Effector memory CD8-positive, alpha-beta T cell (primary cell): ENCODE data around the gene UBA6.
"Not testable (repeated sequence)": the region's sequence is repeated elsewhere in the genome, so short reads cannot be mapped to it uniquely, and the experiment has no call there.

Source experiments
- ATAC-seq: fragments of 150-1000 bp; cut with Tn5 transposase; replicated peaks from 2 replicates; pipeline ENCODE4 v1.10.0; 2021; ENCODE audit warnings: mild to moderate bottlenecking, moderate library complexity
- DNase-seq, 3 experiments: peaks; one replicate each; pipeline ENCODE4 v3.0.0; 2021
- H3K27ac Mint-ChIP-seq, 2 donors: one replicate each; pipeline ENCODE4 v1.8.0; 2022; ENCODE audit warnings: mild to moderate bottlenecking in 2 of 2, mixed read lengths in 2 of 2, moderate library complexity in 2 of 2
- H3K27me3 Mint-ChIP-seq, 2 donors: one replicate each; pipeline ENCODE4 v1.8.0; 2022; ENCODE audit warnings: mixed read lengths in 2 of 2
- H3K36me3 Mint-ChIP-seq: one replicate; pipeline ENCODE4 v1.8.0; 2022; ENCODE audit warnings: mild to moderate bottlenecking, moderate library complexity, mixed read lengths; ENCODE audit not compliant: insufficient read depth
- H3K4me1 Mint-ChIP-seq, 2 donors: one replicate each; pipeline ENCODE4 v1.8.0; 2022; ENCODE audit warnings: low read depth in 2 of 2, mixed read lengths in 2 of 2
- H3K4me3 Mint-ChIP-seq, 2 donors: one replicate each; pipeline ENCODE4 v1.8.0; 2022; ENCODE audit warnings: mild to moderate bottlenecking in 2 of 2, mixed read lengths in 2 of 2, moderate library complexity in 2 of 2
- H3K9me3 Mint-ChIP-seq, 2 donors: one replicate each; pipeline ENCODE4 v1.8.0; 2022; ENCODE audit warnings: mixed read lengths in 2 of 2

Gene UBA6

DNA sequence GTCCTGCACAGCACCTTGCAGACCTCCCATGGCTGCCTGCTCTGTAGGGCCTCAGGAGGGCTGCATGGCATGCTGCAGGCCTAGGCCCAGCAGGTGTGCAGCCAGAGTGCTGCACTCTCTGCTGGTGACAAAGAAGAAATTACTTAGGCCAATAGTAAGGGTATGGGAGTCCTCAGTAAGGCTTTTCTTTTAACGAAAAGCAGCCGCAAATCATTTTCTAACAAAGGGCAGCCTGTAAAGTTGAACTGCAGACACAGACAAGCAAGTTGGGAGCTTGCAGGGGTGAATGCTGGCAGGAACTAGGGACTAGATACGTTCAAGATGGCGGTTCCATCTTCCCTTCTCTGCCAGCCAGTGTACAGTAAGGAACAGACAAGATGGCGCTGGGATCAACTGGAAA, 22.4 kb upstream of the UBA6 start:
- peaks cover 0 to 3% of the 10 kb centered on the region in 2 donors for H3K9me3 Mint-ChIP-seq
- no peak overlapping the region for H3K4me3 Mint-ChIP-seq
- H3K4me1 Mint-ChIP-seq, result peaks cover 0 to 3% of the 10 kb centered on the region in 2 donors
- no peak overlapping the region for H3K27ac Mint-ChIP-seq
- no peak for DNase-seq
- ATAC-seq, result no peak
- no peaks in the 10 kb centered on the region for H3K27me3 Mint-ChIP-seq
- H3K36me3 Mint-ChIP-seq, result no peaks in the 10 kb centered on the region

DNA sequence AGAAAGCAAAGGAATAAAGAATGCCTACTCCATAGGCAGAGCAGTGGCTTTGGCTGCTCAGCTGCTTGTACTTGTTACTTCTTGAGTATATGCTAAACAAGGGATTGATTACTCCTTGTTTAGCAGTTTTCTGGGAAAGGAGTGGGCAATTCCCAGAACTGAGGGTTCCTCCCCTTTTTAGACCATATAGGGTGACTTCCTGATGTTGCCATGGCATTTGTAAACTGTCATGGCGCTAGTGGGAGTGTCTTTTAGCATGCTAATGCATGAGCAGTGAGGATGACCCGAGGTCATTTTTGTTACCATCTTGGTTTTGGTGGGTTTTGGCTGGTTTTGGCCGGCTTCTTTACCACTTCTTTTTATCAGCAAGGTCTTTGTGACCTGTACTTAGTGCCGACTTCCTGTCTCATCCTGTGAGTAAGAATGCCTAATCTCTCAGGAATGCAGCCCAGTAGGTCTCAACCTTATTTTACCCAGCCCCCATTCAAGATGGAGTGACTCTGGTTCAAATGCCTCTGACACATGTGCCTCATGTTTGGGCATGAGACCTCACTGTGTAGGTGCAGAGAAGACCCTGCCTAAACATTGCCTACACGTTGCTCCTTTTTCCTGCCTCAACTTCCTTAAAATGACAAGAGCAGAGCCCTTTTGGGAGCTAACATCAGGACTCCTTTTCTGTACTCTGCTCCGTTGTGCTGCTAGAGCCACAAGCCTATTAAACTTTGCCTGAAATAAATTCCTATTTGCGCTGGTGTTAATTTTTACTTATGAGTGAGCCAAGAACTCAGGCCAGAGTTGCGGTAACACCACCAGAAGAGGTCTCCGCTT, 21.0 kb upstream of the UBA6 start:
- Mint-ChIP-seq H3K27ac (no peak overlapping the region), H3K4me1 (peaks cover 2 to 3% of the 10 kb centered on the region in 2 donors), H3K9me3 (peaks cover 0 to 3% of the 10 kb centered on the region in 2 donors), H3K36me3 (no peaks in the 10 kb centered on the region), H3K27me3 (no peaks in the 10 kb centered on the region), H3K4me3 (no peak overlapping the region)
- no peak for DNase-seq
- no peak for ATAC-seq

DNA sequence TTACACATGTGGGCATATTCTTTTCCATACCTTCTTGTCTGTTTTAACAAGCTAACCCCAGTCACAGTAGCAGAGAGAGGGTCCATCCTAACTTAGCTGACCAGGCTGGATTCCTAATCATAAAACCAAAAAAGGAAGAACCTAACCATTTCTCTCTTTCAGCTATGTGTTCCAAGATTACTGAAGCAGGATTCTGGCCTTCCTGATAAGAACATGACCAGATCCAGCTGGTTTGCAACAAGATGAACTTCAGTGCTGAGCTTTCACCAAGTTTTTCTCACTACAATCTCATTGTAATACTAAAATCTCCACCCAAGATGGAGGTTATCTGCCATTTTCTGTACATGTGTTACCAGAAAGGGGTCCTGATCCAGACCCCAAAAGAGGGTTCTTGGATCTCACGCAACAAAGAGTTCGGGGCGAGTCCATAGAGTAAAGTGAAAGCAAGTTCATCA, 20.4 kb upstream of the UBA6 start:
- ATAC-seq (no peak), DNase-seq (no peak)
- no peaks in the 10 kb centered on the region for H3K27me3 Mint-ChIP-seq
- peaks cover 4 to 5% of the 10 kb centered on the region in 2 donors for H3K4me1 Mint-ChIP-seq
- H3K4me3 Mint-ChIP-seq, result no peak overlapping the region
- no peaks in the 10 kb centered on the region for H3K36me3 Mint-ChIP-seq
- no peak overlapping the region for H3K27ac Mint-ChIP-seq
- peaks cover 0 to 3% of the 10 kb centered on the region in 2 donors for H3K9me3 Mint-ChIP-seq

DNA sequence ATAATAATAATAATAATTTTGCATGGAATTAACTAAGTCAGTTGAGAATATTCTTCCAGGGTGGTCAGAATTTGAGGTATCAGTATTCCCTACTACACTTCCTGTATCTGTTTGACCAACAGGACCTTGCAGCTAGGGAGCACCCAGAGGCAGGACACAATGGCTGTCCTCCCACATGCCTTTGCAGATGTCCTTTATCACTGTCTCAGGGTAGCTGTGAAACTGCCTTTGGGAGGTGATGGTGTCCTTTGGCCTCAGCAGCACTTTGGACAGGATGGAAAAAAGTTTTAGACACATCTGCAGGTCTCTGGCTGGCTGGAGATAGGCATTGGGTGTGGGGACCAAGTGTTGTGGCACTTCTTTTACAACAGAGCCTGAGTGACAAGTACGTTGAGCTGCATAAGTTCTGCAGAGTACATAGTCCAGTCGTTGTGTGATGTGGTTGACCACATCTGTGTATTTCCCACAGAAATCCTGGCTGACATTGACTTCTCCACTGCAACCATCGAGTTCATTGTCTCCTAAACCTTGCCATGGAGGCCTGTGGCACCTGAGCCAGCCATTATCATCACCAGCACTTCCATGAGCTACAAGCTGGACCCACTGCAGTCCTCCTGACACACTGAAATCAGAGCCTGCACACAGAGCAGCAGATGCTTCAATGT, 19.1 kb upstream of the UBA6 start:
- Mint-ChIP-seq H3K27me3 (no peaks in the 10 kb centered on the region), H3K27ac (no peak overlapping the region), H3K9me3 (peaks cover 0 to 3% of the 10 kb centered on the region in 2 donors), H3K36me3 (no peaks in the 10 kb centered on the region), H3K4me1 (peaks cover 4 to 5% of the 10 kb centered on the region in 2 donors), H3K4me3 (no peak overlapping the region)
- ATAC-seq, result no peak
- DNase-seq, result no peak

DNA sequence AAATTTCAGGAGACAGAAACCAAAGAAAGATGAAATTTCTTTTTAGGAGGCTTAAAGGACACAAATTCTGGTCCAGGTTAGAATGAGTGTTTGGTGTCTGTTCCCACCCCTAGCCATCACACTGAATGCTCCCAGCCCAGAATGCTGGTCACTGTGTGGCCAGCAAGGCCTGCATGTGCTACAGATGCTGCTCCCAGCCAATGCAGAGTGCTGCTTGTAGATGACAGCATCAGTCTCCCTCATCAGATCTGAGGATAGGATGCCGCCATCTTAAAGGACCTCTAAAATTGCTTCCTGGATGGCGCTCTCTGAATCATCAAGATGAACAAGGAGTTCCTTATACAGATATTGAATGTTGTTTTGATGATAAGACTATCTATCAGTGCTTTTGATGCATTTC, 17.9 kb upstream of the UBA6 start:
- Mint-ChIP-seq H3K4me1 (peaks cover 4 to 8% of the 10 kb centered on the region in 2 donors), H3K4me3 (no peak overlapping the region), H3K27ac (no peak overlapping the region), H3K27me3 (no peaks in the 10 kb centered on the region), H3K9me3 (peaks cover 0 to under 1% of the 10 kb centered on the region in 2 donors), H3K36me3 (no peaks in the 10 kb centered on the region)
- no peak for ATAC-seq
- DNase-seq, result no peak

DNA sequence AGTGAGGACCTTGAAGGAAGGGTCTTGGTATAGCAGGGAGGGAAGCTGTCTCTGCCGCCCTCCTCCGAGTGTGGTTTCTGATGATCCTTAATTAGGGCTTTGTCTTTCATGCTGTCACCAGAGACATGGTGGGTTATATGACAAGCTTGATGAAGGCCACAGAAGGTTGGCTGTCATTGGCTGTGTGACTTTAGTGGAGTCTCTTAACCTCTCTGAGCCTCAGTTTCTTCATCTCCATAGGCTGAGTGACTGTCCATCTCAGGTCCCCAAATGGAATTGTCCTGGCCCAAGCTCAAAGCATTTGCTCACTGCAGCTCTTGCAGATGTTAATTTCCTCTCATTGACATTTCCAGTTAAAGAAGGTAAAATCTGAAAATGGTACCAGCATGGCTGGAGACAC, 16.6 kb upstream of the UBA6 start:
- H3K36me3 Mint-ChIP-seq, result peaks cover 3% of the 10 kb centered on the region
- no peak for ATAC-seq
- no peaks in the 10 kb centered on the region for H3K27me3 Mint-ChIP-seq
- DNase-seq, result no peak
- H3K27ac Mint-ChIP-seq, result no peak overlapping the region
- H3K9me3 Mint-ChIP-seq, result no peaks in the 10 kb centered on the region
- H3K4me3 Mint-ChIP-seq, result no peak overlapping the region
- H3K4me1 Mint-ChIP-seq, result peaks cover 7 to 14% of the 10 kb centered on the region in 2 donors

DNA sequence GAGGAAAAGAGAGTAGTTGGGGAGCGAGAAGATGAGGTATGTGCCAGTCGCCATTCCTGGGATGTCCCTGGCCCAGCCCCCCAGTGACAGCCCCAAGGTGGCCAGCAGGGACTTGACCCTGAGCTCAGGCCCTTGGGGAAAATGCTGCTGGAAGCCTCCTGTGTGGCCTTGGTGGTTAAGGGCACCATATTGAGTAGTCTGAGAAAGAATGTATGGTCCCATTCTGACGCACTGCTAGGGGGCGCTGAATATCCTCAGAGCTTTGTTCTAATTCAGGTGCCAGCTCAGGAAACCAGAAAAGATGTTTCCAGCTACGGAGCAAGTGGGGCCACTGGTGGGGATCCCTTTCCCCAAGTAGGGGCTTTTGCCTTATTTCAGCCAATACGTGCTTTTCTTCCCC, 14.0 kb upstream of the UBA6 start:
- Mint-ChIP-seq H3K4me3 (no peak overlapping the region), H3K27ac (peak overlapping the region in 1 of 2 donors; percentile 19), H3K36me3 (peaks cover 3% of the 10 kb centered on the region), H3K4me1 (peaks cover 11 to 25% of the 10 kb centered on the region in 2 donors), H3K27me3 (no peaks in the 10 kb centered on the region), H3K9me3 (no peaks in the 10 kb centered on the region)
- DNase-seq (no peak), ATAC-seq (no peak)

DNA sequence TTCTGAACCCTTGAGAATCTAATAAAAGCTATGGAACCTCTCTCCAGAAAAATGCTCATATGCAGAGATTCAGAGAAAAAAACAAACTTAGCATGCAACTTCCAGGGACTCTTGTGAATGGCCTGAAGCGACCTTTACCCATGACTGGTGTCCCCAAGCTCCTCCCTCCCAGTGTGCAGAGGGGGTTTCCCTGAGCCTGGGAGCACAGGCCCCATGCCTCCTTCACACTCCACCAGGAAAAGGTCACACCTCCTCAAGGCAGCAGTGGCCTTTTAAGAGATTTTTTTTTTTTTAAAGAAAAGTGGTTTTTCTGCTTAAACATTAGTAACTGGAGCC, 13.3 kb upstream of the UBA6 start:
- Mint-ChIP-seq H3K9me3 (no peaks in the 10 kb centered on the region), H3K27ac (no peak overlapping the region), H3K4me1 (peaks cover 11 to 25% of the 10 kb centered on the region in 2 donors), H3K36me3 (peaks cover 3% of the 10 kb centered on the region), H3K27me3 (no peaks in the 10 kb centered on the region), H3K4me3 (no peak overlapping the region)
- ATAC-seq (no peak), DNase-seq (no peak)

DNA sequence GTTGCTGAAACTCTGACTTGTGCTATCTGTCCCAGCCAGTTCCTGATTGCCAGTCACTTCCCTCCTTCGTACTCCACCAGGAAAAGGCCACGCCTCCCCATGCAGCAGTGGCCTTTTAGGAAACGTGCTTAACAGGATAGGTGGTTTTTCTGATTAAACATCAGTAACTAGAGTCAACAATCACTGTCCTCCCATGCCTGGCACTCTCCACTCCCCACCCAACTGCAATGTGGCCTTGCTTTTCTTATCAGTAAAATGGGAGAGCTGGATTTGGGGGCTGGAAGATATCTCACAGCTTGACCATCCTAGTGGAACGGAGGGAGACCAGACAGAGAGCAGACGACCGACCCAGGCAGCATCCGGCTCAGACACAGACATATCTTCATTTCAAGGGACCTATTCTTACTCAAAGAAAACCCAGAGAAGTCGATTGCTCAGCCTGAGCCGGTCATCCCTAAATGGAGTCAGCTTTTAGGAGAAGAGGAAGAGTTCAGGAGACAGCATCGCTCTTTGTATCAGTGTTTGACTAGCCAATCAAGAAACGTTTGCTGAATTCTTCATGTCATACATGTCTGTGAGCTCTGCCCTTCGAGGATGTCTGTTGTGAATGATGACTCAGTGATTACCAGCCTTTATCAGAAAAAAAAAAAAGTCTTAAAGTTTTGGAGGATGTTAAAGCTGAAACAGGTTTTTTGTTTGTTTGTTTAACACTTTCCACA, 12.7 kb upstream of the UBA6 start:
- ATAC-seq, result no peak
- no peaks in the 10 kb centered on the region for H3K9me3 Mint-ChIP-seq
- H3K27me3 Mint-ChIP-seq, result no peaks in the 10 kb centered on the region
- H3K36me3 Mint-ChIP-seq, result peaks cover 3% of the 10 kb centered on the region
- DNase-seq, result no peak
- peaks cover 11 to 25% of the 10 kb centered on the region in 2 donors for H3K4me1 Mint-ChIP-seq
- H3K27ac Mint-ChIP-seq, result peak overlapping the region in 1 of 2 donors; percentile 38
- no peak overlapping the region for H3K4me3 Mint-ChIP-seq

DNA sequence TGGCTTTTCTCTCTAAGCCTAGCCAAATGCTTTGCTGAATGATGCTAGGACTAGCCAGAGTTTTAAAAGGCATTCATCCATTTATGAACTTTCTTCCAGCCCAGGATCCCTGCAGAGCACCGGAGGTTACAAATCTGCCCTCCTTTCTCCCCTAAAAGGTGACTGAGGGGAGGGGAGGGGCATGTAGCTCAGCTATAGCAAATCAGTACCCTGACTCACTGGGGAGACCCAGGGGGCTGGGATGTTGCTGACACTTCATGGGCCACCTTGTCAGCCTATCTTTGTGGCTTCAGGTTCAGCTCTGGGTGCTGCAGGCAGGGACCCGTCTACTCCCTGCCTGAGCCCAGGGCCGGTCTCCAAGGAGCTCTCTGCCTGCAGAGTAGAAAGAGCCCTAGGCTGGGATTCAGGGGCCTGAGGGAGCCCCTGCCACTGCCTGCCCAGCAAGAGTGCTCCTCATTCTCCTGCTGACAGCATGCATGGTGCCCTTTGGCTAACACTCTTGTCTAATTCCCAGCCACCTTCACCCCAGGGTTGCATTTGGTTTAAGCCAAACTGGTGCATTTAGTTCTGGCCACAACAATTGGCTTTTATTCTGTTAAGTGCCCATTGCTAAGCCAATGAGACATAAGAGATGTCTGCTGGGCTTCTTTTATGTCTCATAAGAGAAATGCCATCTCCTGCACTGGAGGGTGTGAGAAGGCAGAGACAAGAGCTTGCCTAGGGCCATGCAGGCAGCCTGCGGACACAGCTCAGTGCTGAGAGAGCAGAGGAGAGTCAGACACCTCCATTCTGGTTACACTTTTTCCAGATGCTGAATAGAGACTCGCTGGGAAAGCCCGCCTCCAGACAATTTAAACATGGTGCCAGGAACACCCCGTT, 11.9 kb upstream of the UBA6 start:
- ATAC-seq, result no peak

DNA sequence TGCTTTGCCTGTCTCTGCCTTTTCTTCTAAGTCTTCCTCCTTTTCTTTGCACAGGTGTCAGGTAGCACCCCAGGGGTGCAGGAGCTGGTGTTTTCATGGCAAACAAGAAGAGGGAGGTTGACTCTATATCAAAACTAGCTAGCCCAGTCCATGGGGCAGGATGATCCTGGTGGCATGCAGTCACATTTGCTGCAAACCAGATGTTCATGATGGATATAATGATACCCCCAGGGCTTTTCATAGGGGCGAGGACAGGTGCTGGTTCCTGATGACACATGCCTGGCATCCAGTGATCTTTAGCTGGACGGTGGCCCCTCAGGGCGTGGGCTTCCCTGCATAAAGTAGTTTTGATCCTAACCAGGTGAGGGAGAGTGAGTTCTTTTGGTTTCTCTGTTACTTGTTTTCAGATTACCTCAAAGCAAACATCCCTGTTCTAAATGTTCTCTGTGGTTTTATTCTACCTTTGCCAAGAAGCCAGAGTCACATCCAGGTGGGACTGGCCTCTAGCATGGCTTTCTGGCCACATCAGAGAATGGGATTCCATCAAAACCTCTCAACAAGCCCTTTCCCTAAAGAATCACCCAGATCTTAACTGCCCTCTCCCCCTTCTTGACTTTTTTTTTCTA, 11.2 kb upstream of the UBA6 start:
- Mint-ChIP-seq H3K9me3 (no peaks in the 10 kb centered on the region), H3K4me1 (peaks cover 12 to 23% of the 10 kb centered on the region in 2 donors), H3K4me3 (no peak overlapping the region), H3K36me3 (peaks cover 3% of the 10 kb centered on the region), H3K27me3 (no peaks in the 10 kb centered on the region), H3K27ac (peak overlapping the region in 1 of 2 donors; percentile 41)
- ATAC-seq, result no peak
- no peak for DNase-seq

More for the DNA sequence above, 11.9 kb upstream of the UBA6 start:
- H3K36me3 Mint-ChIP-seq, result peaks cover 3% of the 10 kb centered on the region
- H3K27me3 Mint-ChIP-seq, result no peaks in the 10 kb centered on the region
- H3K4me3 Mint-ChIP-seq, result no peak overlapping the region
- DNase-seq, result no peak
- H3K27ac Mint-ChIP-seq, result peak overlapping the region in 1 of 2 donors; percentile 41
- no peaks in the 10 kb centered on the region for H3K9me3 Mint-ChIP-seq
- peaks cover 13 to 25% of the 10 kb centered on the region in 2 donors for H3K4me1 Mint-ChIP-seq

DNA sequence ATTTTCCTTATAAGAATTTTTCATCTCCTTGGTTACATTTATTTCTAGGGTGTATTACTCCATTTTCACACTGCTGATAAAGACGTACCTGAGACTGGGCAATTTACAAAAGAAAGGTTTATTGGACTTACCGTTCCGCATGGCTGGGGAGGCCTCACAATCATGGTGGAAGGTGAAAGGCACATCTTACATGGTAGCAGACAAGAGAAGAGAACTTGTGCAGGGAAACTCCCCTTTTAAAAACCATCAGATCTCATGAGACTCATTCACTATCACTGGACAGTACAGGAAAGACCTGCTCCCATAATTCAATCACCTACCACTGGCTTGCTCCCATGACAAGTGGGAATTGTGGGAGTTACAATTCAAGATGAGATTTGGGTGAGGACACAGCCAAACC, 5.7 kb upstream of the UBA6 start:
- not testable (repeated sequence) for H3K36me3 Mint-ChIP-seq, H3K9me3 Mint-ChIP-seq, ATAC-seq, DNase-seq, H3K27me3 Mint-ChIP-seq, H3K4me3 Mint-ChIP-seq
- Mint-ChIP-seq H3K27ac (peak overlapping the region in 1 of 2 donors; percentile 67), H3K4me1 (peaks cover 23 to 38% of the 10 kb centered on the region in 2 donors)
